Activated naive CD4-positive, alpha-beta T cell treated with anti-CD3 and anti-CD28 coated beads, Interleukin-2, amount 10 ng/mL, durations not matched to agents 5 hours and 36 hours (primary cell): Measurements from ENCODE around the gene LMO3. TPM values are rescaled to one million over a fixed set of nuclear protein-coding genes. Genes with fewer than 3 reads are reported as not detected.

Experiments used
- total RNA-seq, 2 experiments: library from RNA; stranded (reverse); gene quantifications; one replicate each; pipeline ENCODE4 v1.2.3, GENCODE V29; 2021

The LMO3 gene
- not detected for total RNA-seq

DNA sequence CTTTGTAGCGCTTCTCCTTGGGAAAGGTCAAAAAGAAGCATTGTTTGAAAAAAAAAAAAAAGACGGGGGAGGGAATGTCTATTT is at the start of gene LMO3:
LMO3 (minus strand) TSS at position 46 of the 84 bp plus-strand sequence. CDS start 5,302 bp downstream, outside the sequence.

